Tibial nerve (tissue), 4 donors: Measurements from ENCODE around the gene RIPK1.

Source experiments
- CTCF ChIP-seq, 5 experiments: fragments of 200-600 bp in 3 of 5; fragments of 450-650 bp in 2 of 5; sonication (generic) in 3 of 5; IDR thresholded peaks; one replicate each; pipeline ENCODE4 v1.5.1; 2016 to 2019; ENCODE audit warnings: antibody characterized with exemption in 5 of 5, mild to moderate bottlenecking in 3 of 5, moderate library complexity in 2 of 5
- EP300 ChIP-seq, 2 donors: sonication (generic); formaldehyde crosslinking; IDR thresholded peaks; one replicate each; pipeline ENCODE4 v1.6.1; 2017; ENCODE audit warnings: antibody characterized with exemption in 2 of 2, mild to moderate bottlenecking in 1 of 2

- no peak for TF ChIP-seq CTCF (IDR thresholded peaks at IDR 0.05)
- TF ChIP-seq EP300 (IDR thresholded peaks at IDR 0.05) = no peak
Observed at GRCh38 chr6:3152689-3153088, 84.4 kb downstream of the RIPK1 start.
